ENCODE data around the gene ICE2.

The ICE2 gene

GRCh38 chr15:60485365-60486055, 6.6 kb upstream of the ICE2 start:
- Mint-ChIP-seq H3K36me3 (ENCODE audit: low read depth) (no peaks in the 10 kb centered on the region), H3K27ac (peak overlapping the region; percentile 83), H3K9me3 (no peaks in the 10 kb centered on the region), H3K4me1 (no peaks in the 10 kb centered on the region), H3K4me3 (no peak overlapping the region), H3K27me3 (ENCODE audit: low read depth, poor library complexity) (peaks cover 4% of the 10 kb centered on the region)
- TF ChIP-seq, protein P1, sequence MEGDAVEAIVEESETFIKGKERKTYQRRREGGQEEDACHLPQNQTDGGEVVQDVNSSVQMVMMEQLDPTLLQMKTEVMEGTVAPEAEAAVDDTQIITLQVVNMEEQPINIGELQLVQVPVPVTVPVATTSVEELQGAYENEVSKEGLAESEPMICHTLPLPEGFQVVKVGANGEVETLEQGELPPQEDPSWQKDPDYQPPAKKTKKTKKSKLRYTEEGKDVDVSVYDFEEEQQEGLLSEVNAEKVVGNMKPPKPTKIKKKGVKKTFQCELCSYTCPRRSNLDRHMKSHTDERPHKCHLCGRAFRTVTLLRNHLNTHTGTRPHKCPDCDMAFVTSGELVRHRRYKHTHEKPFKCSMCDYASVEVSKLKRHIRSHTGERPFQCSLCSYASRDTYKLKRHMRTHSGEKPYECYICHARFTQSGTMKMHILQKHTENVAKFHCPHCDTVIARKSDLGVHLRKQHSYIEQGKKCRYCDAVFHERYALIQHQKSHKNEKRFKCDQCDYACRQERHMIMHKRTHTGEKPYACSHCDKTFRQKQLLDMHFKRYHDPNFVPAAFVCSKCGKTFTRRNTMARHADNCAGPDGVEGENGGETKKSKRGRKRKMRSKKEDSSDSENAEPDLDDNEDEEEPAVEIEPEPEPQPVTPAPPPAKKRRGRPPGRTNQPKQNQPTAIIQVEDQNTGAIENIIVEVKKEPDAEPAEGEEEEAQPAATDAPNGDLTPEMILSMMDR (IDR thresholded peaks at IDR 0.05), result no peak
- no peak for DNase-seq

DNA sequence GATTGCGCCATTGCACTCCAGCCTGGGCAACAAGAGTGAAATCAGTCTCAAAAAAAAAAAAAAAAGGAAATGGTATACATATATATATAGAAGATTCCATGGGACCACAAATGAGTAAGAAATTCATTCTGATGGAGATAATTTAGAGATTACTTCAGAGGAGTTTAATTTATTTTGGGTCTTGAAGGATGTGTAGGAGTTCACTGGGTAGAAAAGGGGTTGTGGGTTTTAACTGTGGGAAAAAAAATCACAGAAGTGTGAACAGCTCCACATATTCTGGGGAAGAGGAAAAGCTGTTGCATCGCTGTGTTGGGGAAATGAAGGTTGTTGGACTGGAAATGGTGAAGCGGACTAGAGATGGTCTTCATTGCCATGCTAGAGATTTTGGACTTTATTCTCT, 4.1 kb upstream of the ICE2 start:
- H3K9me3 Mint-ChIP-seq, result no peaks in the 10 kb centered on the region
- no peak overlapping the region for H3K27ac Mint-ChIP-seq
- TF ChIP-seq, protein P1 (IDR thresholded peaks at IDR 0.05), result no peak
- no peak overlapping the region for H3K4me3 Mint-ChIP-seq
- H3K36me3 Mint-ChIP-seq (ENCODE audit: low read depth), result no peaks in the 10 kb centered on the region
- DNase-seq, result no peak
- H3K27me3 Mint-ChIP-seq (ENCODE audit: low read depth, poor library complexity), result peaks cover 4% of the 10 kb centered on the region
- H3K4me1 Mint-ChIP-seq, result peaks cover 16% of the 10 kb centered on the region

DNA sequence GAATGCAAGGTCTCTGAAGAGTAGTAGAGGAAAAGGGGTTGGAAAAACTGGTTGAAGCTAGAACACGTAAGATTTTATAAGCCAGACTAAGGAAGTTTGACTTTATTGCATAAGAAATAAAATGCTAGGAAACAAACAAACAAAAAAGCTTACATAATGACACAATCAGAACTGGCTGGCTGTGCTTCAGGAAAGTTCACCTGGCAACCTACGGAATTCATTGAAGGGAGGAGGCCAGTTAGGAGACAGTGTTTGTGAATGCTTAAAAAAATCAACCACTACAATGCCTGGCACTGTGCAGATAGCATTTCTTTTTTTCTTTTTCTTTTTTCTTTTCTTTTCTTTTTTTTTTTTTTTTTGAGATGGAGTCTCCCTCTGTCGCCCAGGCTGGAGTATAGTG, 1.9 kb upstream of the ICE2 start:
- Mint-ChIP-seq H3K4me1 (peaks cover 38% of the 10 kb centered on the region), H3K27ac (no peak overlapping the region)
- TF ChIP-seq, protein P1 (IDR thresholded peaks at IDR 0.05), result no peak

GRCh38 chr15:60480149-60480548, 1.2 kb upstream of the ICE2 start:
- H3K27ac Mint-ChIP-seq, result no peak overlapping the region
- no peak for DNase-seq
- TF ChIP-seq, protein P1 (IDR thresholded peaks at IDR 0.05), result no peak
- H3K4me1 Mint-ChIP-seq, result peaks cover 38% of the 10 kb centered on the region
- no peaks in the 10 kb centered on the region for H3K9me3 Mint-ChIP-seq
- peaks cover 4% of the 10 kb centered on the region for H3K27me3 Mint-ChIP-seq (ENCODE audit: low read depth, poor library complexity)
- H3K4me3 Mint-ChIP-seq, result peak overlapping the region; percentile 98
- H3K36me3 Mint-ChIP-seq (ENCODE audit: low read depth), result no peaks in the 10 kb centered on the region

More for the DNA sequence above, 1.9 kb upstream of the ICE2 start:
- Mint-ChIP-seq H3K36me3 (ENCODE audit: low read depth) (no peaks in the 10 kb centered on the region), H3K9me3 (no peaks in the 10 kb centered on the region), H3K27me3 (ENCODE audit: low read depth, poor library complexity) (peaks cover 4% of the 10 kb centered on the region), H3K4me3 (no peak overlapping the region)
- no peak for DNase-seq

DNA sequence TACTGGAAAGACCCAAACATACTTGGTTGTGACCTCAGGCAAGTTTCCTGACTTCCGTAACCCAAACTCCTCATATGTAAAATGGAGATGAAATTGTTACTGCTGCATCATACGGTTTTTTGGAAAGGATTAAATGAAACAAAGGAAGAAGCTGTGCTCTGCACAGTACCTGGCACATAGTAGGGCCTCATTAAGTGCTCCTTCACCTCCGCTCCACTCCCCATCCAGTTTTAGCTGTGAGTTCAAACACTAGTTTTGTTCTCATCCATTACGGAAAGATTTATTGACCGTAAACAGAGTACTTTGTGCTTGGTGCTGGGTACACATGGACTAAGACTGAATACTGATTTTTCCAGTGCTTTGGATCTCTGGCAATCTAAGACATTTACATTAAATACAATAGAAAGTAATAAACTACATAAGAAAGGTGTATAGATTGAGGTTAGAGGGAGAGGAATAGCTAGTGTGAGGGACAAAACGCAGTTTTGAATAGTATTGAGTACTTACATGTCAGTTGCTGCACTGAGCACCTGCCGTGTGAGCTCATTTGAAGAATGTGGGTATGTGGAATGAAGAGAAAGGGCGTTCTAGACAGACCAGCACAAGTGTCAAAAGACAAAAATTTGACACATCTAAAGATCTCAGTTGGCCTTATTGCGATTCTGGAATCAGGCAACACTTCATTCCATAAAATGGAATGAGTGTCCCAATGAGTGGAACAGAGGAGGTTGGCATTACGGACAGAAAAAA, 594 bp upstream of the ICE2 start:
- H3K4me1 Mint-ChIP-seq, result peaks cover 44% of the 10 kb centered on the region
- peak overlapping the region; percentile 98 for H3K4me3 Mint-ChIP-seq
- peak overlapping the region; percentile 100 for H3K27ac Mint-ChIP-seq
- H3K36me3 Mint-ChIP-seq (ENCODE audit: low read depth), result peaks cover 6% of the 10 kb centered on the region
- DNase-seq, result no peak
- TF ChIP-seq, protein P1 (IDR thresholded peaks at IDR 0.05), result no peak
- H3K27me3 Mint-ChIP-seq (ENCODE audit: low read depth, poor library complexity), result peaks cover 4% of the 10 kb centered on the region
- H3K9me3 Mint-ChIP-seq, result no peaks in the 10 kb centered on the region

All from nephron progenitor cell (in vitro differentiated cells).